Measurements from ENCODE around the gene FFAR4.
"Not testable (repeated sequence)": the region's sequence is repeated elsewhere in the genome, so short reads cannot be mapped to it uniquely, and the experiment has no call there.

The FFAR4 gene

GRCh38 chr10:93566435-93567276 is at the start of gene FFAR4:
Gene FFAR4 (plus strand): TSS chr10:93566665. CDS start chr10:93566721, 56 bp downstream.
- ChIA-PET POLR2A (no interaction called here), CTCF (no interaction called here)
- TF ChIP-seq L3MBTL2 (conservative IDR thresholded peaks at IDR 0.05) (no peak), SUZ12 (IDR thresholded peaks at IDR 0.05) (no peak), BHLHE40 (IDR thresholded peaks at IDR 0.05; ENCODE audit: borderline replicate concordance) (no peak), CTBP1 (IDR thresholded peaks at IDR 0.05; ENCODE audit: borderline replicate concordance) (no peak), NFRKB (IDR thresholded peaks at IDR 0.05) (no peak), FOXM1 (IDR thresholded peaks at IDR 0.05; ENCODE audit: borderline replicate concordance) (no peak), PKNOX1 (IDR thresholded peaks at IDR 0.05) (no peak), FOXK2 (IDR thresholded peaks at IDR 0.05) (no peak), HDGF (IDR thresholded peaks at IDR 0.05; ENCODE audit: borderline replicate concordance) (no peak), ZNF384 (IDR thresholded peaks at IDR 0.05) (no peak), ELF4 (IDR thresholded peaks at IDR 0.05) (no peak), FOXA1 (IDR thresholded peaks at IDR 0.05) (no peak), ARNT (IDR thresholded peaks at IDR 0.05) (no peak), TARDBP (IDR thresholded peaks at IDR 0.05) (no peak), LEF1 (IDR thresholded peaks at IDR 0.05; ENCODE audit: borderline replicate concordance) (no peak), SP1 (IDR thresholded peaks at IDR 0.05) (no peak)
- no peak for DNase-seq (ENCODE audit: extremely low spot score)

- ChIA-PET POLR2A (no interaction called here), CTCF (no interaction called here)
- no peak for TF ChIP-seq TARDBP (IDR thresholded peaks at IDR 0.05)
- no peak for TF ChIP-seq CTBP1 (IDR thresholded peaks at IDR 0.05; ENCODE audit: borderline replicate concordance)
- no peak for TF ChIP-seq ARNT (IDR thresholded peaks at IDR 0.05)
- no peak for TF ChIP-seq BHLHE40 (IDR thresholded peaks at IDR 0.05; ENCODE audit: borderline replicate concordance)
- TF ChIP-seq FOXA1 (IDR thresholded peaks at IDR 0.05), result no peak
- TF ChIP-seq PKNOX1 (IDR thresholded peaks at IDR 0.05), result no peak
- no peak for TF ChIP-seq FOXM1 (IDR thresholded peaks at IDR 0.05; ENCODE audit: borderline replicate concordance)
- TF ChIP-seq ZNF384 (IDR thresholded peaks at IDR 0.05), result no peak
- TF ChIP-seq FOXK2 (IDR thresholded peaks at IDR 0.05), result no peak
- no peak for TF ChIP-seq HDGF (IDR thresholded peaks at IDR 0.05; ENCODE audit: borderline replicate concordance)
- TF ChIP-seq SUZ12 (IDR thresholded peaks at IDR 0.05), result no peak
- TF ChIP-seq ELF4 (IDR thresholded peaks at IDR 0.05), result no peak
- no peak for TF ChIP-seq LEF1 (IDR thresholded peaks at IDR 0.05; ENCODE audit: borderline replicate concordance)
- DNase-seq (ENCODE audit: extremely low spot score), result no peak
Measured at GRCh38 chr10:93518531-93518930, 47.9 kb upstream of the FFAR4 start.

DNA sequence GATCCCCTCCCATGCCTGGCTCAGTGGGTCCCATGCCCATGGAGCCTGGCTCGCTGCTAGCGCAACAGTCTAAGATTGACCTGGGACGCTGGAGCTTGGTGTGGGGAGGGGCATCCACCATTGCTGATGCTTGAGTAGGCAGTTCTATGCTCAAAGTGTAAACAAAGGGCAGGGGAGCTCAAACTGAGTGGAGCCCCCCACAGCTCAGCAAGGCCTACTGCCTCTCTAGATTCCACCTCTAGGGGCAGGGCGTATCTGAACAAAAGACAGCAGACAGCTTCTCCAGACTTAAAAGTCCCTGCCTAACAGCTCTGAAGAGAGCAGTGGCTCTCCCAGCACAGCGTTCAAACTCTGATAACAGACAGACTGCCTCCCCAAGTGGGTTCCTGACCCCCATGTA is 31.2 kb upstream of the FFAR4 start:
- no peak for TF ChIP-seq SUZ12 (IDR thresholded peaks at IDR 0.05)
- TF ChIP-seq ARNT (IDR thresholded peaks at IDR 0.05), result no peak
- no peak for TF ChIP-seq FOXK2 (IDR thresholded peaks at IDR 0.05)
- TF ChIP-seq L3MBTL2 (conservative IDR thresholded peaks at IDR 0.05), result no peak
- ChIA-PET CTCF (no interaction called here), POLR2A (no interaction called here)
- no peak for DNase-seq (ENCODE audit: extremely low spot score)

DNA sequence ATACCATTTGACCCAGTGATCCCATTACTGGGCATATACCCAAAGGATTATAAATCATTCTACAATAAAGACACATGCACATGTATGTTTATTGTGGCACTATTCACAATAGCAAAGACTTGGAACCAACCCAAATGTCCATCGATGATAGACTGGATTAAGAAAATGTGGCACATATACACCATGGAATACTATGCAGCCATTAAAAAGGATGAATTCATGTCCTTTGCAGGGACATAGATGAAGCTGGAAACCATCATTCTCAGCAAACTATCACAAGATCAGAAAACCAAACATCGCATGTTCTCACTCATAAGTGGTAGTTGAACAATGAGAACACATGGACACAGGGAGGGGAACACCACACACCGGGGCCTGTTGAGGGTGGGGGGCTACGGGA is 25.6 kb upstream of the FFAR4 start:
- CTCF ChIA-PET, result interaction anchor here (2.0 kb wide), 1 partner anchor 14 kb away, joined by 7 read pairs; no protein-coding TSS in a partner anchor
- POLR2A ChIA-PET; DNase-seq (ENCODE audit: extremely low spot score): not testable (repeated sequence)

GRCh38 chr10:93541402-93542357 is 24.8 kb upstream of the FFAR4 start:
- CTCF ChIA-PET, result interaction anchor here (0.5 to 2.1 kb wide), 9 partner anchors 13 to 1594 kb away, joined by 3 to 7 read pairs (median 3); partner anchors contain the start of genes CEP55 and MYOF
- no peak for TF ChIP-seq HDGF (IDR thresholded peaks at IDR 0.05; ENCODE audit: borderline replicate concordance)
- peak; percentile 52; the same call in 1 of the 2 replicates for TF ChIP-seq ZNF384 (IDR thresholded peaks at IDR 0.05)
- peak; percentile 51 for TF ChIP-seq PKNOX1 (IDR thresholded peaks at IDR 0.05)
- POLR2A ChIA-PET, result no interaction called here
- peak; percentile 80 for DNase-seq (ENCODE audit: extremely low spot score)

DNA sequence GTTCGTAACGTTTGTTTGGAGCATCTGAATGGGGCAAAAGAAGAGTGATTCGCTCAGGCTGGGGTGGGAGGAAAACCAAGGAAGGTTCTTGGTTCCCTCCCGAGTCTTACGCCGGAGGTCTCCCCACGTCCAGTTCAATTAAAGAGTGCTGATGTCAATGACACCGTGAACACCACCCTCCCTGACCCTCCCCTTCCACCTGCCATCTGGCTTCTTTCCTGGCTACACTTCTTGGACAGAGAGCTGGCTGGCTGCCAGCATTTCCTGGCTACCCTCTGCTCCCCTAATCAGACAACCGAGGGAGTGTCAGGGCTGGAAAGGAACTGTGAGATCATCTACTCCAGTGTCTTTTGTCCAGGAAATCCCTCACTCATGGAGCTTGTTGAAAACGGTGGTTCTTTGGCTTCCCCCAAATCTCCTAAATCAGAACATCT is 24.1 kb upstream of the FFAR4 start:
- POLR2A ChIA-PET, result interaction anchor here (0.6 kb wide), 1 partner anchor 160 kb away, joined by 3 read pairs; the partner anchor contains the start of gene FRA10AC1
- no peak for DNase-seq (ENCODE audit: extremely low spot score)
- TF ChIP-seq ELF4 (IDR thresholded peaks at IDR 0.05) (no peak), FOXA1 (IDR thresholded peaks at IDR 0.05) (no peak), NFRKB (IDR thresholded peaks at IDR 0.05) (no peak), HDGF (IDR thresholded peaks at IDR 0.05; ENCODE audit: borderline replicate concordance) (no peak), CTBP1 (IDR thresholded peaks at IDR 0.05; ENCODE audit: borderline replicate concordance) (no peak), SUZ12 (IDR thresholded peaks at IDR 0.05) (no peak), SP1 (IDR thresholded peaks at IDR 0.05) (no peak), FOXK2 (IDR thresholded peaks at IDR 0.05) (no peak), ARNT (IDR thresholded peaks at IDR 0.05) (no peak), ZNF384 (IDR thresholded peaks at IDR 0.05) (no peak), BHLHE40 (IDR thresholded peaks at IDR 0.05; ENCODE audit: borderline replicate concordance) (no peak), PKNOX1 (IDR thresholded peaks at IDR 0.05) (no peak), LEF1 (IDR thresholded peaks at IDR 0.05; ENCODE audit: borderline replicate concordance) (no peak), TARDBP (IDR thresholded peaks at IDR 0.05) (no peak), FOXM1 (IDR thresholded peaks at IDR 0.05; ENCODE audit: borderline replicate concordance) (no peak), L3MBTL2 (conservative IDR thresholded peaks at IDR 0.05) (no peak)
- CTCF ChIA-PET, result interaction anchor here (0.5 to 2.1 kb wide), 11 partner anchors 11 to 273 kb away, joined by 3 to 7 read pairs (median 3); partner anchors contain the start of genes CEP55 and MYOF

DNA sequence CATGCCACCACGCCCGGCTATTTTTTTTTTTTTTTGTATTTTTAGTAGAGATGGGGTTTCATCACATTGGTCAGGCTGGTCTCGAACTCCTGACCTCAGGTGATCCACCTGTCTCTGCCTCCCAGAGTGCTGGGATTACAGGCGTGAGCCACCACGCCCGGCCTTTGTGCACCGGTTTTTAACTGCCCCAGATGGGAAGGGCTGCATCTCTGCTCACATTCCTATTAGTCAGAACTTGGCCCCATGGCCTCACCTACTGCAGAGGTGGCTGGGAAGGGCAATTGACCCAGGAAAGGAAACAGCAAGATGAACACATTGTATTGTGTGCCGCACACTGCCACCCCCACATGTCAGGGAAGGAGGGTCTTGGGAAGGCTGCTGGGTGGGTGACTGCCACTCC is 19.5 kb upstream of the FFAR4 start:
- CTCF ChIA-PET; DNase-seq (ENCODE audit: extremely low spot score); POLR2A ChIA-PET: not testable (repeated sequence)
